GM12891 (cell line): Measurements from ENCODE around the gene CTRB1.
"Not testable (repeated sequence)": the region's sequence is repeated elsewhere in the genome, so short reads cannot be mapped to it uniquely, and the experiment has no call there.

ENCODE experiments used
- PAX5 ChIP-seq: IDR thresholded peaks from 2 replicates; pipeline ENCODE4 v1.6.1; 2011; ENCODE audit warnings: low read length, moderate library complexity, mild to moderate bottlenecking; ENCODE audit not compliant: insufficient read depth, severe bottlenecking
- POLR2A ChIP-seq: IDR thresholded peaks from 2 replicates; pipeline ENCODE4 v1.6.1; 2011; ENCODE audit warnings: low read depth, low read length, control low read depth
- POLR2AphosphoS5 ChIP-seq: IDR thresholded peaks from 2 replicates; pipeline ENCODE4 v1.6.1; 2011; ENCODE audit warnings: low read depth, low read length, control low read depth
- POU2F2 ChIP-seq: IDR thresholded peaks from 2 replicates; pipeline ENCODE4 v1.6.1; 2011; ENCODE audit warnings: low read depth, mild to moderate bottlenecking, control low read depth, low read length, moderate library complexity
- SPI1 ChIP-seq: IDR thresholded peaks from 2 replicates; pipeline ENCODE4 v1.6.1; 2011; ENCODE audit warnings: low read depth, low read length, control low read depth
- TAF1 ChIP-seq: IDR thresholded peaks from 2 replicates; pipeline ENCODE4 v1.6.1; 2011; ENCODE audit warnings: low read depth, low read length, control low read depth

DNA sequence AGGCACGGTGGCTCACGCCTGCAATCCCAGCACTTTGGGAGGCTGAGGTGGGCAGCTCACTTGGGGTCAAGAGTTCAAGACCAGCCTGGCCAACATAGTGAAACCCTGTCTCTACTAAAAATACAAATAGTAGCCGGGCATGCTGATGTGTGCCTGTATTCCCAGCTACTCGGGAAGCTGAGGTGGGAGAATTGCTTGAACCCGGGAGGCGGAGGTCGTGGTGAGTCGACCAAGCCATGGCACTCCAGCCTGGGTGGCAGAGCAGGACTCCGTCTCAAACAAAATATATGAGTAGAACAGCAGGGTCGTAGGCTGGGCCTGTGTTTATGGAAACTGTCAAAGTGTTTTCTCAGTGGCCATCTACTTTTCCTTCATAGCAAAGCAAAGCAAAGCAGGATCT lies 7.5 kb upstream of the CTRB1 start:
- TF ChIP-seq POLR2A, POLR2AphosphoS5, SPI1, POU2F2, TAF1, PAX5: not testable (repeated sequence)
